ENCODE results near the gene GAL3ST1. TPM values are rescaled to one million over a fixed set of nuclear protein-coding genes. Genes with fewer than 3 reads are reported as not detected.
A peak's percentile ranks its signal among the peaks of the same experiment; 100 is the strongest.

The GAL3ST1 gene
- total RNA-seq, 2 experiments from 2014 or later: not detected

GRCh38 chr22:30556388-30556787 is 18.1 kb downstream of the GAL3ST1 start:
- Histone ChIP-seq H3K9me3 (ENCODE audit: low read length) (no peaks in the 10 kb centered on the region), H3K4me2 (ENCODE audit: low read length) (no peak overlapping the region), H4K20me1 (ENCODE audit: insufficient read depth, low read length) (no peaks in the 10 kb centered on the region), H3K79me2 (ENCODE audit: insufficient read depth, low read depth, low read length) (no peaks in the 10 kb centered on the region), H3K4me3 (ENCODE audit: low read depth, low read length, poor library complexity, severe bottlenecking) (no peak overlapping the region), H3K9me2 (ENCODE audit: insufficient read depth, low read length) (no peaks in the 10 kb centered on the region), H3K36me3 (ENCODE audit: insufficient read depth, low read length) (no peaks in the 10 kb centered on the region), H3K4me1 (ENCODE audit: insufficient read depth, low read length, poor library complexity, severe bottlenecking) (no peaks in the 10 kb centered on the region), H2AFZ (ENCODE audit: low read length) (no peak overlapping the region), H3K27ac (ENCODE audit: low read depth, low read length, poor library complexity, severe bottlenecking) (no peak overlapping the region)
- no peak for DNase-seq (ENCODE audit: low spot score)
- intact Hi-C loops (cut with micrococcal nuclease; ENCODE audit: unreplicated experiment): no loop called here
- POLR2A ChIA-PET: no interaction called here
- BruUV-seq (replicated peaks): no TSS peak
- CTCF ChIA-PET (ENCODE audit: unreplicated experiment): no interaction called here
- TF ChIP-seq CTCF (conservative IDR thresholded peaks at IDR 0.05; ENCODE audit: low read length) (0 out of 2 replicates have a peak, but pooled peaks have one; percentile 27), EZH2phosphoT487 (IDR thresholded peaks at IDR 0.05; ENCODE audit: borderline replicate concordance, low read depth, low read length) (no peak)

DNA sequence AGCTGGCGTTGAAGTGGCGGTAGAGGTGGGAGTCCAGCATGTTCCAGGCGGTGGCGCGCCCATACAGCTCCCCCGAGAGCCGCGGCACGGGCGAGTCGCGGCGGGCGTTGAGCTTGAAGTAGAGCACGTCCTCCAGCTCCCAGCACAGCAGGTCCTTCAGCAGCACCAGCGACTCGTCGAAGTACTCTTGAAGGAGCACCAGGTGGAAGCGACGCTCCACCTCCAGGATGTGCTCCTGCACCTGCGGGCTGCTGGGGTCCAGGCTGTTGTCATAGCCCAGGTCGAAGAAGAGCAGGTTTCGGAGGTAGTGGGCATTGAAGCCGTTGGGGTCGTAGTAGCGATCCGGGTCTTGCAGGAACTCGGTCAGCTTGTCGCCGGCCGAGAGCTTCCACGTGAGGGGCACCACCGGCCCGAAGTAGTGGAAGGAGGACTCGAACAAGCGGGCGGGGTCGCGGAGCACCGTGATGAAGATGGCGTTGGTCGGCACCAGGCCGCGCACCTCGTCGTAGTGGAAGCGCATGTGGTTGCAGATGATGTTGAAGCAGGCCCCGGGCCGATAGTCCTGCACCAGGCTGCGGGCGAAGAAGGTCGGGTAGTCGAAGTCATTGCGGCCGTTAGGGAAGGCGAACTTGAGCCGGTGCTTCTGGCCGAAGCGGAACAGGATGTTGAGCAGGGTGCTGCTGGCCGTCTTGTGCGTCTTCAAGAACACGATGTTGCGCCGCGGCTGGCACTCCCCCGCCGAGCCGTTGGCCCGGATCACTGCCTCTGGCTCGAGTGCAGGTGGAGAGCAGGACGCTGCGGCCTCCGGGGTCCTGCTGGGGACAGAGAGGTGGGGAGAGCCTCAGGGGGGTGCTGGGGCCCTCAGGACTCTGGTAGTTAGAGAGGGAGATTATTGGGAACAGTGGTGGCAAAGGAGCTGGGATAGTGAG is 18.9 kb downstream of the GAL3ST1 start:
- BruUV-seq (replicated peaks): no TSS peak
- ChIA-PET POLR2A (no interaction called here), CTCF (ENCODE audit: unreplicated experiment) (no interaction called here)
- no peak overlapping the region for H3K4me2 ChIP-seq (ENCODE audit: low read length)
- no peak for TF ChIP-seq EZH2phosphoT487 (IDR thresholded peaks at IDR 0.05; ENCODE audit: borderline replicate concordance, low read depth, low read length)
- TF ChIP-seq CTCF (conservative IDR thresholded peaks at IDR 0.05; ENCODE audit: low read length): no peak
- no peak overlapping the region for H3K27ac ChIP-seq (ENCODE audit: low read depth, low read length, poor library complexity, severe bottlenecking)
- no peak overlapping the region for H3K4me3 ChIP-seq (ENCODE audit: low read depth, low read length, poor library complexity, severe bottlenecking)
- no peak for DNase-seq (ENCODE audit: low spot score)
- H3K79me2 ChIP-seq (ENCODE audit: insufficient read depth, low read depth, low read length): no peaks in the 10 kb centered on the region
- H3K9me3 ChIP-seq (ENCODE audit: low read length): no peaks in the 10 kb centered on the region
- H3K4me1 ChIP-seq (ENCODE audit: insufficient read depth, low read length, poor library complexity, severe bottlenecking): no peaks in the 10 kb centered on the region
- H4K20me1 ChIP-seq (ENCODE audit: insufficient read depth, low read length): no peaks in the 10 kb centered on the region
- no peak overlapping the region for H2AFZ ChIP-seq (ENCODE audit: low read length)
- H3K9me2 ChIP-seq (ENCODE audit: insufficient read depth, low read length): no peaks in the 10 kb centered on the region
- intact Hi-C loops (cut with micrococcal nuclease; ENCODE audit: unreplicated experiment): no loop called here
- no peaks in the 10 kb centered on the region for H3K36me3 ChIP-seq (ENCODE audit: insufficient read depth, low read length)

DNA sequence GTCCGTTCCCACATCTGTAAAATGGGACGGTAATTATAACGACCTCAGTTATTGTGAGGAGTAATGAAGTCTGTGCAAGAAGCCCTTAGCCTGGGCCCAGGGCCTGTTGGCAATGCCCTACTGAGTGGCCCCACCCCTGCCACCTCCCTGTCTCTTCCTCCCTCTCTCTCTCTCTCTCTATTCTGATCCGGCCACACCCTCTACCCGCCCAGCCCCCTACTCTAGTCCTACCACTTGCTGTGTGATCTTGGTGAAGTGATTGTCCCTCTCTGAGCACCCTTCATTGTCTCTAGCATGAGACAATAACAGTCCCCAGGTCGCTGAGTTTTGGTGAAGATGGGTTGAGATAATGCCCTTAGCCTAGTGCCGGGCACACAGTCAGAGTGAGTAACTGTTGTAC is 20.5 kb downstream of the GAL3ST1 start:
- H3K9me3 ChIP-seq (ENCODE audit: low read length): no peaks in the 10 kb centered on the region
- TF ChIP-seq EZH2phosphoT487 (IDR thresholded peaks at IDR 0.05; ENCODE audit: borderline replicate concordance, low read depth, low read length): no peak
- no peak for TF ChIP-seq CTCF (conservative IDR thresholded peaks at IDR 0.05; ENCODE audit: low read length)
- no peaks in the 10 kb centered on the region for H3K36me3 ChIP-seq (ENCODE audit: insufficient read depth, low read length)
- H3K9me2 ChIP-seq (ENCODE audit: insufficient read depth, low read length): no peaks in the 10 kb centered on the region
- intact Hi-C loops (cut with micrococcal nuclease; ENCODE audit: unreplicated experiment): no loop called here
- no peak overlapping the region for H3K4me2 ChIP-seq (ENCODE audit: low read length)
- H3K4me1 ChIP-seq (ENCODE audit: insufficient read depth, low read length, poor library complexity, severe bottlenecking): no peaks in the 10 kb centered on the region
- H4K20me1 ChIP-seq (ENCODE audit: insufficient read depth, low read length): no peaks in the 10 kb centered on the region
- H2AFZ ChIP-seq (ENCODE audit: low read length): no peak overlapping the region
- H3K4me3 ChIP-seq (ENCODE audit: low read depth, low read length, poor library complexity, severe bottlenecking): no peak overlapping the region
- H3K27ac ChIP-seq (ENCODE audit: low read depth, low read length, poor library complexity, severe bottlenecking): no peak overlapping the region
- ChIA-PET POLR2A (no interaction called here), CTCF (ENCODE audit: unreplicated experiment) (no interaction called here)
- H3K79me2 ChIP-seq (ENCODE audit: insufficient read depth, low read depth, low read length): no peaks in the 10 kb centered on the region
- no TSS peak for BruUV-seq (replicated peaks)
- DNase-seq (ENCODE audit: low spot score): no peak
